CD4-positive, alpha-beta T cell treated with Interleukin-15 for 1 hour (primary cell): ENCODE data around the gene NPAS2.

ENCODE experiments used
- DNase-seq: peaks from one replicate; pipeline ENCODE4 v3.0.0-alpha.2; 2020

NPAS2 gene

DNA sequence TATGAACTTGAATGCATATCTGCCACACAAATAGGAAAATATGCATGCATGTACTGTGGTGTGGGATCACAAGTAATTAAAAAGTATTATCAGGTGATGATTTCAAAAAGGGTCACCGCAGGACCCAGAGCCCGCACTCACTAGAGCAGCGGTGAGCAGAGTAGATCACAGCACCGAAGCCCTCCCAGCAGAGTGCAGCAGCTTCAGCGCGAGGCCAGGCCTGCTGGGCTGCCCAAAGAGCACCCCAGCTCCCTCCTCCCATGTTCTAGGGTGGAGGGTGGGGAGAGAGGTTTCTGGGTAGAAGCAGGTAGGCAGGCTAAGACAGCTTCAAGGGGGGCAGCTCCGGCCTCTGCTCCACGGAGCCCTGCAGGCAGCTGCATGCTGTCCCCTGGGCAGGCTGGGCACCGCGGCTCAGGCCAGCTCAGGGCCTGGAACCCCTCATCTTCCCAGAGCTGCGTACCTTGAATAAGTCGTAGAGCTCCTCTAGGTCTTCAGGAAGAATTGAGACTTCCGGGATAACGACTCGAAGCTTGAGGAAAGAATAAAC is 207.1 kb downstream of the NPAS2 start:
- no peak for DNase-seq

DNA sequence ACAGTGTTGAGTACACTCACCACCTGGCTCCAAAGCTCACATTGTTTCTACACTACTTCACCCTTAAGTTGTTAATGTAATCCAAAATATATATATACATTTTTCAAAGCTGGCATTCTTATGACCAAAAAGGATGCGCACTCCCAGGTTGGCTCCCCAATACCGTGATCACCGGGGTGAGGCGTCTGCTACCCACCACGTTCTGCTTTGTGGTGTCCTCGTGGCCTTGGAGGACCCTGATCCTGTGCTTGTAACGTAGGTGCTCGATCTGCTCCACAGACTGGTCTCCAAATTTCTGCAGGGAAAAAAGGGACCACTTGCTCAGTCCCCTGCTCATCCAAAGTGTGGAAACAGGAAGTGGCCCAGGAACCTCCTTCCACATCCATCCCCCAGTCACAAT is 207.9 kb downstream of the NPAS2 start:
- DNase-seq: no peak

DNA sequence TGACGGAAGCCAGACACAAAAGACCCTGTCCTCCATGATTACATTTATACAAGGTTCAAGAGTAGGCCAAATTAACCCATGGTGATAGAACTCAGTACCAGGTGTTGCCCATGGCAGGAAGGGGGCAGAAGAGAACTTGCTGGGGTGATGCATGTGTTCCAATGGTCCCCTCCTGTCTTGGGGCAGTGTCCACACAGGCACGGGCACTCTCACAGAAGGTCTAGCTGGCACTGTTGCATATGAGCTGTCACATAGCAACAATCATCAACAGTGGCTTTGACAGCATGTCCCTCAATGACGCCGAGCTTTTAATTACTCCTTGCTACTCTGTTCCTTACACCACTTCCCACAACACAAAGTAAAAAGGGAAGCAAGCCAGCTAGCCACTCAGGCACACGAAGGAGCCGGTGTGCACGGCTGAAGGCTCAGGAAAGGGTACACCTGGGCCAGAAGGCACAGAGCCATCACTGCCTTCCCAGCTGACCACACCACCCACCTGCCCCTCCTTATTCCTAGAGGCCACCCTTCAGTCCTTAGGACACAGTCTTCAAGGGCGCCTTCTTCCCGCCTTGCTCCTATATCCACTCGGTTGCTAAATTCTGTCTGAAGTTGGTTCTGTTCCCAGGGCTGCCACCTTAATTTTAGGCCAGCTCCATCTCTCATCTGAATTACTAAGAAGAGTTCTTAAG is 211.1 kb downstream of the NPAS2 start:
- no peak for DNase-seq

DNA sequence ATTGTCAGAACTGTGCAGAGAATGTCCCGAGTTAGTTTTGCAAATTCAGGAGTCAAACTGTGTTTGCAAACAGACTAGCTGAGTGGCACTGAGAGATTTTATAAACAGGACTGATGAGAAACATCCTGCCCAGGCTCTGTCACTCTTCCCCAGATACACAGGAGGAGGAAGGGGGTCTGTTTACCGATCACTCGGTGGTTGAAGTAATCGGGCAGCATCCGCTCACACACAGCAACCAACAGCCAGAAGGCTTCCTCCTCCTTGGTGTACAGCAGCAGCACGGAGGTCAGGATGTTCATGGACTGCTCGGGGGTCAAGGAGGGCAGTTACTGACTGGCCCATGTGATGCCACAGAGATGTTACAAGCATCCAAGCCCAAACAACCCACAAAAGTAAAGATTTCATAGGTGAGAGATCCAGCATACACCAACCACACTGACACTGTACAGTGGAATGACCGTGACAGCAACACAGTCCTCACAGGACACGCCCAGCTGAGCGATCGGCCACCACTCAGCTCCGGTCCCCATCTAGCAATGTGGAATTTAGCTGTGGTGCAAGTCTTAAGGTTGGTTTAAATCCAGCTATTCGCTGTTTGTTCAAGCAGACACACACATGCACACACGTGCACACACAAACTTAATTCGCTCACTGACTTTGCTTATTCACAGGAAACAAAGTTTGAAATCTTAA is 212.3 kb downstream of the NPAS2 start:
- no peak for DNase-seq

DNA sequence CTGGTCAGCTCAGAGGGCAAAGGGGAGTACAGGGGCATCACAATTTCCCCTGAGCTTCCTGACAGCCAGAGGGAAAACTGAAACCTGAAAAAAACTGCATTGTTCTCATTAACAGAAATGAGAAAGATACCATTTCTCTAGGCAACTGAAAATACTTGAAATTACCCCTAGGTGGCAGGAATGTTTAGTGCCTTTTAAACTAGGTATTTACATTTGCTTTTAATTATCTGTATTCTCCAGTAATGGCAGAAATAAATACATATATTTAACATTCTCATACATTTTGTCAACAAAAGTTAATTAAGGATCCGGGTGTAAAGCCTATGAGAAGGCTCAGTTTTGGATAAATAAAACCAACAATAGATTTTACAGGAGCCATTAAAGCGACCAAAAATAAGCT is 216.6 kb downstream of the NPAS2 start:
- no peak for DNase-seq

DNA sequence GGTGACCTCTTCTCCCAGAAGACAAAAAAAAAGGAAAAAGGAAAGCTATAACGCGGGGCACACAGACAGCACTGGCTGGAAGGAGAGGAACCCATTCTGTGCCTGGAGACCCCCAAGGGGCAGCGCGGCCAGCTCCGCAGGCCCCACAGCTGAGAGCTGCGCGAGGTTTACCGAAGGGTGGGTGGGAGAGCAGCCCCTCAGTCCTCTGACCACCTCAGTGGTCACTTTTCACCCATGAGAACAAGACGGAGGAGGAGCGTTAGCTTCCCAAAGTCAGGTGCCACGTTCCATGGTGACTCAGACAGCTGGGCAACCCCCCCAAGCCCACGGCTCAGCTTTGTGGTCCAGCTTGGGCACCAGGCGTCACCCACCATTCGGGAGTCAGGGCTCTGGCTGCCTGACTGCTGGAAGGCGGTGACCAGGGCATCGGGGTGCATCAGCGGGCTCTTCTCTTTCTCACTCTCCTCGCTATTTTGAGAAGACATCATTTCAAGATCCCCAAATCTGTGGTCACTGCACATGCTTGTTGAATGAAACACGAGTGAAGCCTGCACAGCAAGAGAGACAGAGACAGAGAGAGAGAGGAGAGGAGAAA is 217.3 kb downstream of the NPAS2 start:
- no peak for DNase-seq

DNA sequence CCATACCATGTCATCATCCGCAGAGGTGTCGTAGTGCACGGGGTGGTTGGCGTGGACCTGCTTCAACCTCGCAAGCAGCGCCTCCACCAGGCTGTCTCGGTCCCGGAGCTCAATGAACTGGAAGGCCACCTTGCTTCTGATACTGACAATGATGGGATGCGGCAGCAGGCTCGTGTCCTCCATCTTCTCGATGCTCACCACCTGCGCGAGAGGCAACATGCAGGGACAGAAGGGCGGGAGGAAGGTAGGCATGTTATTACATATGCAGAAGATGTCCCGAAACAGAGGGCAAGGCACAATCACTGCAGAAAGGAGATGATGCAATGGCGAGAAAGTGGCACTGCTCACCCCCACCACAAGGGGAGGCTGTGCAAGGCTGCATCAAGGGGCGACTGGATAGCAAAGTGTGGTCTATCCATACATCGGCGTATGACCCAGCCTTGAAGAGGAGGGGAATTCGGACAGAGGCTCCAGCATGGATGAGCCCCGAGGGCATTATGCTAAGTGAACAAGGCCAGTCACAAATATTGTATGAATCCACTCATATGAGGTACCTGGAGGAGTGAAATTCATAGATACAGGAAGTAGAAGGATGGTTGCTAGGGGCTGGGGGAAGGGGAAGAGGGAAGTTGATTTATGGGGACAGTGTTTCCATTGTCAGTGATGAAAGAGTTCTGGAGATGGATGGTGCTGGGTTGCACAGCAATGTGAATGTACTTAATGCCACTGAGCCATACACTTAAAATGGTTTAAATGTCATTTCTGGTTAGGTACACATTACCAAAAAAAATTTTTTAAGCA is 218.7 kb downstream of the NPAS2 start:
- DNase-seq: no peak

DNA sequence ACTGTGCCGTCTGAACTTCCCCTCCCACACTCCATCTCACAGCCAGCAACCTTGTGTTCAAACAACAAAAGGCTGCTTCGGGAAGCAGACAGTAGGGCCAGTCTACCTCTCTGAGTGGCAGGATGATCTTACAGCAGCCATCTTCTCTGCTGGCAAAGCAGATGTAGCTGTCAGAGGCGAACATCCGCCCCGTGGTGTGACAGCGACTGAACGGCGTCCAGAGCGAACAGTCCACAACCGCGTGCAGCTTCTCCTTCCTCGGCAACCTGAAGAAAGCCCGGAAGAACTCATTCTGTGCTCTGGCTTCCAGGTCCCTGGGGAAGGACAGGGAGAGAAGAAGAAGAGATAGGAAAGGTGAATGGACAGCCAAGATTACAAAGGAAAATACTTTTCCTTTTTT is 220.1 kb downstream of the NPAS2 start:
- DNase-seq: no peak

DNA sequence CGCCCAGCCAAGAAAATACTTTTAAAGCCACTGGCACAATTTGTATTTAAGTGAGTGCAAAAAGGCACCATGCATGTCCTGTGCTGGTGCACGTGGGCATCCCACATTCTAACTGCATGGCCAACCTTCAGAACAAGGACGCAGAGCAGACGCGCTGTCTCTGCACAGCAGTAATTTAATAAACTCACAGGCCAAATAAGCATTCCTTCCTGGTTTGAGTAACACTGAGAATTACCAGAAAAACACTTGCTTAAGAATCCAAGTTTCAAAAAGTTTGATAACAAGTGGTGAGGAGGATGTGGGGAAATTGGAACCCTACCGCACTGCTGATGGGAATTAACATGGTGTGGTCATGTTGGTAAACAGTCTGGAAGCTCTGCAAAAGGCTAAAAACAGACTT is 220.8 kb downstream of the NPAS2 start:
- no peak for DNase-seq

DNA sequence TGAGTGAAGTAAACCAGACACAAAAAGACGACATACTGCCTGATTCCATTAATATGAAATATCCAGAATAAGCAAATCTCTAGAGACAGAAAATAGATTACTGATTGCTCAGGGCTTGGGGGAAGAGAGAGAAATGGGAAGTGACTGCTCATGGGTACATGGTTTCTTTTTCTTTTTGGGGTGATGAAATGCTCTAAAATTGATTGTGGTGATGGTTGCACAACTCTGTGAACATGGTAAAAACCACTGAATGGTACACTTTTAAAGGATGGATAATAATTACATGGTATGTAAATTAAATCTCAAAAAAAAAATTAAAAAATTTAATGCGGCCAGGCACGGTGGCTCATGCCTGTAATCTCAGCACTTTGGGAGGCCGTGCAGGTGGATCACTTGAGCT is 221.5 kb downstream of the NPAS2 start:
- DNase-seq: no peak

DNA sequence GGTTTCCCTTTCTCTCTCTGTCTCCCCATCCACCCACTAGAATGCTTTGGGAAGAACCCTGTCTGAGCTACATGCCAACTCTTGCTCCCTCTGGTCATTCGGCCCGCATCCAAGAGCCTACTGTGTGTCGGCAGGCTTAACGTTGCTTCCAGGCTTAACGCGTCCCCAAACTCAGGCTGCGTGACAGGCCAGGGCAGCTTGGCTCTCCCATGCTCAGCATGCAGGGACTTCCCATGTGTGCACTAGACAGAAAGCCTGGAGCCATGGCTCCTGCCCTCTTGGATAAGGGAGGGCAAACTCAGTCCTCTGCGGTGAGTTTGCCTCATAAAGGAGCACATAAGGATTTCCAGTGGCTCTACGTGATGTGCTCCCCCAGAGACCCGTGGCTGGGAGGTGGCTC is 225.4 kb downstream of the NPAS2 start:
- DNase-seq: no peak
